ENCODE data around the gene USP3.

The USP3 gene

GRCh38 chr15:63539998-63540397 lies 35.6 kb downstream of the USP3 start:
- 0 out of 2 replicates have a peak, but pooled peaks cover 4% of the 10 kb centered on the region for H4K20me1 ChIP-seq (ENCODE audit: insufficient read depth, low read length)
- no peak for TF ChIP-seq CTCF (IDR thresholded peaks at IDR 0.05; ENCODE audit: low read length)
- TF ChIP-seq EZH2phosphoT487 (IDR thresholded peaks at IDR 0.05; ENCODE audit: low read length) = no peak
- TF ChIP-seq EZH2 (optimal IDR thresholded peaks at IDR 0.05; ENCODE audit: low read depth, low read length) = no peak
- H3K9me3 ChIP-seq (replicated peaks; ENCODE audit: insufficient read depth, low read length) = no peaks in the 10 kb centered on the region
- DNase-seq = no peak
- no peaks in the 10 kb centered on the region for H3K9me2 ChIP-seq (replicated peaks; ENCODE audit: insufficient read depth, low read length)
- H3K27me3 ChIP-seq (replicated peaks; ENCODE audit: insufficient read depth, low read length) = no peaks in the 10 kb centered on the region
- H2AFZ ChIP-seq (ENCODE audit: low read length) = no peak overlapping the region
- H3K79me2 ChIP-seq (ENCODE audit: low read length) = peaks cover 56% of the 10 kb centered on the region
- H3K4me1 ChIP-seq (ENCODE audit: low read length) = peaks cover 19% of the 10 kb centered on the region
- no peak overlapping the region for H3K27ac ChIP-seq (ENCODE audit: low read length)
- H3K36me3 ChIP-seq (replicated peaks; ENCODE audit: insufficient read depth, low read length) = peaks cover 6% of the 10 kb centered on the region
- no peaks in the 10 kb centered on the region for H3F3A ChIP-seq (ENCODE audit: insufficient read depth, low read length)
- H3K4me3 ChIP-seq (ENCODE audit: low read length) = no peak overlapping the region
- no peak overlapping the region for H3K4me2 ChIP-seq (ENCODE audit: low read depth, low read length)
- no peak overlapping the region for H3K9ac ChIP-seq (ENCODE audit: low read length)

- H3K9me3 ChIP-seq (replicated peaks; ENCODE audit: insufficient read depth, low read length) = no peaks in the 10 kb centered on the region
- H2AFZ ChIP-seq (ENCODE audit: low read length) = no peak overlapping the region
- H3K79me2 ChIP-seq (ENCODE audit: low read length) = peaks cover 56% of the 10 kb centered on the region
- no peak overlapping the region for H3K4me2 ChIP-seq (ENCODE audit: low read depth, low read length)
- no peak overlapping the region for H3K4me3 ChIP-seq (ENCODE audit: low read length)
- no peak for DNase-seq
- peaks cover 17% of the 10 kb centered on the region for H3K4me1 ChIP-seq (ENCODE audit: low read length)
- 0 out of 2 replicates have a peak, but pooled peaks cover 4% of the 10 kb centered on the region for H4K20me1 ChIP-seq (ENCODE audit: insufficient read depth, low read length)
- no peak overlapping the region for H3K27ac ChIP-seq (ENCODE audit: low read length)
- peaks cover 6% of the 10 kb centered on the region for H3K36me3 ChIP-seq (replicated peaks; ENCODE audit: insufficient read depth, low read length)
- H3K9me2 ChIP-seq (replicated peaks; ENCODE audit: insufficient read depth, low read length) = no peaks in the 10 kb centered on the region
- H3K9ac ChIP-seq (ENCODE audit: low read length) = no peak overlapping the region
- H3F3A ChIP-seq (ENCODE audit: insufficient read depth, low read length) = no peaks in the 10 kb centered on the region
- TF ChIP-seq EZH2phosphoT487 (IDR thresholded peaks at IDR 0.05; ENCODE audit: low read length) (no peak), EZH2 (optimal IDR thresholded peaks at IDR 0.05; ENCODE audit: low read depth, low read length) (no peak), CTCF (IDR thresholded peaks at IDR 0.05; ENCODE audit: low read length) (no peak)
- no peaks in the 10 kb centered on the region for H3K27me3 ChIP-seq (replicated peaks; ENCODE audit: insufficient read depth, low read length)
These were observed 36.1 kb downstream of the USP3 start for GRCh38 chr15:63540449-63540848.

DNA sequence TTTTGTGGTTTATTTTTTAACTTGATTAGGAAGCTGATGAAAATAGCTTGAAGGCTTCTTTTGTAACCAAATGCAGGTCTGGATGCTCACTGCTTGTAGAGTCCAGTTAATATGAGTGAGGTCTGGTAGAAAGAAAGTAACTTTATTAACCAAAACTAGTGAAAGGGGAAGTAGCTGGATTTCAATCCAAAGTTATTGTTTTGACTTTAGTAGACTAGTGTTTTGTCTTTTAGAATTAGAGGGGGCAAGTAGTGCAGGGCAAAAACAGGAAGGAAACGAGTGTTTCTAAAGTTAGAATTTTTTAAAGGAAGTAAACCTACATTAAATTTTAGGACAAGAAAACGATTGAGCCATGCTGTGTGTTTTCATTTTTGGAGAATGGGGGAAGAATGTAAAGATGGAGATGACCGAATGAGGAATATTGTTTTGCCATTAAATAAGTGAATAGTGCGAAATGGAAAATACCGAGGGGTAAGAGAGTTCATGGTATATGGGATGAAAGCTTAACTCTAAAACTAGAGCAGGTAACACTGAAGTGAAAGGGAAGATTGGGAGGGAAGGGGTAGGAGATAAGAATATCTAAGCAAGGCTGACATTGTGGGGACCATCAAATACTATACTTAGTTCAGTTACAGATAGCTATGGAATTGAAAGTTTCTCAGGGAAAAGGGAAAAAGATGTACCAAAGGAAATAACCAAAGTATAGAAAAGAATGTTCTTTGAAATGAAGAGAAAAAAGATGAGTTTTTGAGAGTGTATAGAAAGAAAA lies 40.0 kb downstream of the USP3 start:
- no peak for DNase-seq
- H3K4me1 ChIP-seq (ENCODE audit: low read length) = 0 out of 2 replicates have a peak, but pooled peaks cover 6% of the 10 kb centered on the region
- no peak overlapping the region for H3K4me3 ChIP-seq (ENCODE audit: low read length)
- no peak overlapping the region for H3K9ac ChIP-seq (ENCODE audit: low read length)
- H3K4me2 ChIP-seq (ENCODE audit: low read depth, low read length) = no peak overlapping the region
- peaks cover 6% of the 10 kb centered on the region for H3K36me3 ChIP-seq (replicated peaks; ENCODE audit: insufficient read depth, low read length)
- H3K9me2 ChIP-seq (replicated peaks; ENCODE audit: insufficient read depth, low read length) = no peaks in the 10 kb centered on the region
- no peaks in the 10 kb centered on the region for H4K20me1 ChIP-seq (ENCODE audit: insufficient read depth, low read length)
- H3K79me2 ChIP-seq (ENCODE audit: low read length) = peaks cover 37% of the 10 kb centered on the region
- H3K27me3 ChIP-seq (replicated peaks; ENCODE audit: insufficient read depth, low read length) = no peaks in the 10 kb centered on the region
- TF ChIP-seq EZH2 (optimal IDR thresholded peaks at IDR 0.05; ENCODE audit: low read depth, low read length) (no peak), EZH2phosphoT487 (IDR thresholded peaks at IDR 0.05; ENCODE audit: low read length) (no peak), CTCF (IDR thresholded peaks at IDR 0.05; ENCODE audit: low read length) (no peak)
- H3K27ac ChIP-seq (ENCODE audit: low read length) = no peak overlapping the region
- H2AFZ ChIP-seq (ENCODE audit: low read length) = no peak overlapping the region
- no peaks in the 10 kb centered on the region for H3F3A ChIP-seq (ENCODE audit: insufficient read depth, low read length)
- H3K9me3 ChIP-seq (replicated peaks; ENCODE audit: insufficient read depth, low read length) = no peaks in the 10 kb centered on the region

All from MM.1S (cell line).